Right lobe of liver (tissue), 4 donors: ENCODE results near the gene ERVMER34-1.

Source experiments
- CTCF ChIP-seq, 4 donors: fragments of 200-600 bp in 3 of 4; fragments of 450-650 bp in 1 of 4; IDR thresholded peaks; one replicate each; pipeline versions ENCODE4 v1.5.1 to v1.8.0; 2016 to 2022; ENCODE audit warnings: antibody characterized with exemption in 4 of 4, mild to moderate bottlenecking in 2 of 4
- POLR2A ChIP-seq: fragments of 450-650 bp; IDR thresholded peaks from one replicate; pipeline ENCODE4 v1.6.1; 2017; ENCODE audit warnings: antibody characterized with exemption, mild to moderate bottlenecking
- donor health status: DM: no; HTN: no; CAD: no.
- donor health status: DM: no; HTN: no; CAD: no.
- donor health status: DM: no; HTN: yes; CAD: no.

- no peak for TF ChIP-seq CTCF (IDR thresholded peaks at IDR 0.05)
- no peak for TF ChIP-seq POLR2A
Measured at GRCh38 chr4:52729586-52729985, 21.6 kb downstream of the ERVMER34-1 start.
